HG03571 (cell line): ENCODE data around the gene CNOT1.
"Not testable (repeated sequence)": the region's sequence is repeated elsewhere in the genome, so short reads cannot be mapped to it uniquely, and the experiment has no call there.

Source experiments
- ATAC-seq: cut with Tn5 transposase; IDR thresholded peaks from one replicate; pipeline ENCODE4 v1.9.1; 2021; ENCODE audit not compliant: unreplicated experiment

CNOT1 gene

DNA sequence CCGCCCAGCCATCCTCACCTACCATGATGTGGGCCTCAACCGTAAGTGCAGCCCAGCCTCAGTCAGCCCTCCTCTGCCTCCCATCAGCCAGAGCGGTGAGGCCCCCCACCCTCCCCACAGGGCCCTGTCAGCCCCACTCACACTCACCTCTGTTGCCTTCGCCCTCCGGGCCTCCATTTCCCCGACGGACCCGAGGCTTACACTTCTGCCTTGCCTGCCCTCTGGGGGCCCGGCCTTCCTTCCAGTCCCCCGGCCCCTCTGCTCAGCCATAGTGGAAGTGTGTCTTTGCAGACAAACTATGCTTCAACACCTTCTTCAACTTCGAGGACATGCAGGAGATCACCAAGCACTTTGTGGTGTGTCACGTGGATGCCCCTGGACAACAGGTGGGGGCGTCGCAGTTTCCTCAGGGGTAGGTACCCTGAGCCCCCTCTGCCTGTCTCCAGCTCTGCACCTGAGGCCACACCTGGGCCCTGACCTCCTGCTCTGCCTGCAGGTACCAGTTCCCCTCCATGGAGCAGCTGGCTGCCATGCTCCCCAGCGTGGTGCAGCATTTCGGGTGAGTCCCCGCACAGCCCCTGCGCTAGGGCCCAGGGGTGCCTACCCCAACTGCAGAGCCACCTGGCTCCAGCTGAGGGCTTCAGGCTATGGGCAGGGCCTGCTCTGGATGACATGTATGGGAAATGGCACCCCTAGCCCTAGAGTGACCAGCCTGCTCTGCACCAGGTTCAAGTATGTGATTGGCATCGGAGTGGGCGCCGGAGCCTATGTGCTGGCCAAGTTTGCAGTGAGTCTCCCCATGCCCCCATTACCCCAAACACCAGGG, 125.5 kb downstream of the CNOT1 start:
- no peak for ATAC-seq

DNA sequence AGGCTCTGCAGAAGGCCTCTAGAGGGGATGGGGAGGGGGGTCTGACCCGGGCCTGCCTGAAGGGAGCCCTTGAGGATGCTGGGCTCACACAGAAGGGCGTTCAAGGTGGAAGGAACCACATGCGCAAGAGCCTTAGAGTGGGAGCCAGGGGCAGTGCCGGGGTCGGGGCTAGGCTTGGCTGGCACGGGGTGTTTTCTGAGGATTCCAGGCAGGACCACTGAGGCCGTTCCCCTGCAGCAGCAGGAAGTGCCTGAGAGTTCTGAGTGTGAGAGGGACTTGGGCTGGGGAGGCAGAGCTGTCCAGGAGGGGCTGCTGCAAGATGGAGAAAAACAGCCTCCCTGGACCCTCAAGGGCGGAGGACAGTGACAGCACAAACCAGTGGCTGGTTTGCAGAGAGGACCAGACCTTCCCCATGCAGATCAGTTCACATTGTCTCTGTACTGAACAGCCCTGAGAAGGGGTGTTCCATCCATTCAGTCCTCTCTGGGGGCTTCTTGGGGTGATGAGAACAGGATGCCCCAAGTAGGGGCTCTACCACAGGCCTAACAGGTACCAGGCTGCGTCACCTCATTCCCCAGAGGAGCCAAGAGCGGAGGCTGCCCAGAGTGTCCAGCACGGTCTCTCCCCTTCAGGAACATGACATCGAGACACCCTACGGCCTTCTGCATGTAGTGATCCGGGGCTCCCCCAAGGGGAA, 126.3 kb downstream of the CNOT1 start:
- no peak for ATAC-seq

DNA sequence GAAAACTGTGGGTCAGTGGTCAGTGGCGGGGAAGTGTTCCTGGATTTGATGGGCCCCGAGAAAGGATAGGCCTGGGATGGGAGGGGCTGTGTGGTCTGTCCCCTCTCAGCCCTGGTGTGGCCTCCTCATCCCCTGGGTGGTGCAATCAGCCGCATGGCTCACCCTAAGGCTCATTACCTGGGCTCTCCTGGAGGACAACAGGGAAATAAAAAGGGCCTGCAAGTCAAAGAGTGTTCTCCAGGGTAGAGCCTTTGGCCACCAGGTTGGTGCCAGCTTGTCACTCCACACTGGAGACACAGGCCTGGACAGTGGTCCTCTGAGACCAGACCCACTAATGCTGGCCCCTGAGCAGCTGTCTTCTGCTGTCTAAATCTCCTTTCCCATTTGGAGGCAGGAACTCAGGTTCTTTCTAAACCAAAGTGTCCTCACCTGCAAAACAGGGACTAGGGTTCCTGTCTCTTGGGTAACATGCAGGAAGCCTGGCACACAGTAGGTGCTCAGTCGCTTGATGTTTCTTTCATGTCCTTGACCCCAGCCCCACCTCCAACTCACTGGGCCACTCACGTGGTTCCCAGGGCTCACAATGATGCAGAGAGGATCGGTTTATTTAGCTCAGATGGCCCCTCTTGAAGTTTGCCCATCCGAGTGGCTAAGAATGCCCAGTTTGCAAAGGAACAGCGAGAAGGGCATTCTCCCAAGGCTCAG, 127.3 kb downstream of the CNOT1 start:
- no peak for ATAC-seq

DNA sequence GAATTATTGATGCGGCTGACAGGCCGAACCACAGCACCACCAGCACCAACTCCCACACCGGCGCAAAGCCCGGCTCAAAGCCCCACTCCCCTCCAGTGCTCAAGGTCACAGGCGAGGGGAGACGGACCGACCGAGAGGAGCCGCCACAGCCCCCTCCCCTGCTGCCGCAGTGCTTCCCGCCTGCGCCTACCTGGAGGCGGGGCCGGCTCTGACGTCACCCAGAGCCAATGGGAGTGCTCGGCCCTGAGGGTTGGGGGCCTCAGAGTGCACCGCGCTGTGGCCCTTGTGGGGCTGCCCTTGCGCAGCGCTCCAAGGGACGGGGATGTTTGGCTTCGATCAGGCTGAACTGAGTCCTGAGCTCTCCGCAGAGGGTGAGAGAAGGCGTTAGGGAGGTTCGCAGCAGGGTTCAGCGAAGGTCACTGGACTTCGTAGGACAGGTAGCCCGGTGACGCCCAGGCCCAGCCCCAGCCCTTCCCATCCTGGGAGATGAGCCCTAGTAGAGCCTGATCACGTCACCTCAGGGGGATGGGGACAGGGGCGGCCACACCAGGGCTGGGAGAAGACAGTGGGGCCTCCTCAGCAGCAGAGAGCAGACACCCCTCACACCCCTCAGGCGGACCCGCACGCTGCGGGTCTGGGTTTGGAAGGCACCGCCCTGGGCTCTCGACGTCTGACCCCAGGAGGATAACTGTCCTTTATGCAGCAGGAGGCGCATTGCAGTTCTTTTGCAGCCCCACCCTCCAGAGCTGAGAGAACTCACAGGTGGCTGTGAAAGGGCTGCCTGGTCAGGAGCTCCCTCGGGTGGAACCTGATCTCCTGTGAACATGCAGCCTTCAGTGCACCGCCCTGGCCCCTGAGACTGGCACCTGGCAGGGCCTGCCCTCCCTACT, 128.1 kb downstream of the CNOT1 start:
- ATAC-seq = no peak

DNA sequence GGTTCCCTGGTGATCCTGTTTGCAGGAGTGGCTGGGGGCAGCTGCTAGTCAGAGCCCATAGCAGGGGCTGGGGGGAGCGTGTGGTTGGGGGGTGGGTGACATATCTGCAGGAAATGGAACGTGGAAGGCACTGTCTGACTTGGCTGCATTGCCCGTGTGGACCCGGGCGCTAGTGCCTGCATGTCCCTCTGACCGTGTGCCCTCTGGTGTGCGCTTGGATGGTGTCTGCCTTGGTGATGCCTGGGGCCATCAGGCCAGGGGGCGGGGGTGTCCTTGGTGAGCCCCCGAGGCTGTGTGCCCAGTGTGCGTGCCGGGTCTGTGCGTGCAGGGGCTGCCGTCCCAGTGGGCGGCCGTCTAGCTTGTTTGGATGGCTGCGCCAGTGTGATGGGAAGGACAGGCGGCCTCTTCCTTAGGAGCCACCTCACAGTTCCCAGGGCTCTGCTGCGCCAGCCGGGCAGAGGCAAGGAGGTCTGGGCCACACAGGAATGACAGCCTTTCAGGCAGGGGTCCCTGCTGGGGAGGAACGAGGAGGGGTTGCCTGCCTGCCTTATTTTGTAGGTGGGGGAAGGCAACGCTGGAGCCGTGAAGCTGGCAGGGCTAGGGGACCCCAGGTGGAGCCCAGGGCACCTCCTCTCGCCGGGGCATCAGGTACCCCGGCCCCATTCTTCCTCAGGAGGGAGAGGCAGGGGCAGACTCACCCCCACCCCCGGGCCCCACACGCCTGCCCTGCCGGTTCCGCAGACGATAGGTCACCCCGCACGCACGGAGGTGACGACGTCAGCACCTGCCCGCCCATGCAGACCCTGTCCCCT, 129.0 kb downstream of the CNOT1 start:
- no peak for ATAC-seq

DNA sequence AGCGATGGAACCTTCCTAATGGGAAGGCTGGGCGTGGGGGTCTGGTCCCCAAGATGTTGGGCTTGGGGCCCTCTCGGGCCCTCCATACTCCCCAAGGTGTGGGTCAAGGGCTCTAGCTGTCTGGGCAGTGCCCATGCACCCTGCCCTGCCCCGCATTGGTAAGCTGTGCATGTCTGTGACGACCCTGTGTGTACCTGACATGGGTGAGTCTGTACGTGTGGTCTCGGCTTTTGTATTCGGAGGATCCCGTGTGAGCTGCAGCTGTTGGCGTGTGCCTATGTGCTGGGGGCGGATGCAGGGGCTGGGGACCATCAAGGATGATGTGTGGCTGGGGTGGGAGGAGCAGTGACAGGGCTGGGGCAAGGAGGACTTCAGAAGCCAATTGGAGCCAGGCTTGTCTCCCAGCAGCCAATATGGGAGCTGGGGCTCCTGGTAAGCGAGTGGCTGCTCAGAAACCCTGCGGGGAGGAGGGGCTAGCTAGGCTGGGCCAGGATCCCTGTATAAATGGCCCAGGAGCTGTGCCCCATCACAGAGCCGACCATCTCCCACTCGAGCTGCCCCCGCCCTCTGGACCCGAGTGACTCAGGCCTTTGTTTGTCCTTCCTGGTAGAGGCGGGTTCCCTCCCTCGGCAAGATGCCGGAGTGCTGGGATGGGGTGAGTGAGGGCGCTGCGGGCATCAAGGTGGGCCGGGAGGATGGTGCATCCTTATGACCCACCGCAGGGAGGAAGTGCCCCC, 129.8 kb downstream of the CNOT1 start, which contains the start of gene NDRG4:
Gene NDRG4, plus strand, starts transcription at position 529 of the 737 bp plus-strand sequence. Its CDS starts 106 bp downstream, at position 635.
- ATAC-seq = no peak

DNA sequence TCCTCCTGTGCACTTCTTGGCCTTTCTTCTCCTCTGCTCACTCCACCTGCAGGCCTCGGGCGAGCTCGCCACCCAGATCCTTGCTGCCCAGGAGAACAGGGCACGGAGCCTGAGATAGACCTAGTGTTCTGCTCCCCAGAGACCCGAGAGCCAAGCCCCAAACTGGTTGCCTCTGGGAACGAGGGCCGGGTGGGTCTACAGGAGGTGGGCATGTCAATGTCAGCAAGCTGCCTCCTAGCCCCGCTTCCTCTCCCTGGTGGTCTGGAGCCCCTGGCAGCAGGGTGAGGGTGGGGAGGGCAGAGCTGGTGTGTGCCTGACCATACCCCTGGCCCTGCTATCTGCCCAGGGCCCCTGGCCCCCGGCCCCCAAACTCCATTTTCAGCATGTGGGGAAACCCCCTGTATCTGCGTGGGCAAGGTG, 130.5 kb downstream of the CNOT1 start:
- no peak for ATAC-seq

DNA sequence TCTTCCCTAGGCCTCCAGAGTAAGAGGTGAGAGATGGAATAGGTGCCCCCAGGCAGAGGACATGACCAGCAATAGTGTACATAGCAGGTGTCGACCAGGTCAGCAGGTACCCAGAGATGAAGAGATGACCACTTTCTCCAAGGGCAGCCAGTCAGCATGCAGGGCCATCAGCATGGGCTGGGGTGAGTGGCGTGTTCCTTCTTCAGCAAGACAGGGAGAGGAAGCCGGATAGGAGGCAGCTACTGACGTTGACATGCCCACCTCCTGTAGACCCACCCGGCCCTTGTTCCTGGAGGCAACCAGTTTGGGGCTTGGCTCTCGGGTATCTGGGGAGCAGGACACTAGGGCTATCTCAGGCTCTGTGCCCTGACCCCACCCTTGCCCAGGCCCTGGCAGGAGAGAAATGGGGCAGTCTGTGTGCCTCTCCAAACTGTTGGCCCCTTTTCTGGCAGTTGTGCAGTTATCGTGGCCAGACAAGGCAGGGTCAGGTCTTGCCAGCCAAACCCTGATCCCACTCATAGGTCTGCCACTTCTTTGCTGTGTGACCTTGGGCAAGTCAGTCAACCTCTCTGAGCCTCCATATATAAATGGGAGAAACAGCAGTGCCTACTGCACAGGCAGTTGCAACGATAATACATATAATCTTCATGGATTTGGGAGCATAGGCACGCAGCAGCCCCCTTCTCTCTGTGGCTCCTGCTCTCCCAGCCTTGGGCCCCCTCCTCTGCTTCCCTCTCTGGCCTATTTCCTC, 131.1 kb downstream of the CNOT1 start:
- ATAC-seq = no peak

DNA sequence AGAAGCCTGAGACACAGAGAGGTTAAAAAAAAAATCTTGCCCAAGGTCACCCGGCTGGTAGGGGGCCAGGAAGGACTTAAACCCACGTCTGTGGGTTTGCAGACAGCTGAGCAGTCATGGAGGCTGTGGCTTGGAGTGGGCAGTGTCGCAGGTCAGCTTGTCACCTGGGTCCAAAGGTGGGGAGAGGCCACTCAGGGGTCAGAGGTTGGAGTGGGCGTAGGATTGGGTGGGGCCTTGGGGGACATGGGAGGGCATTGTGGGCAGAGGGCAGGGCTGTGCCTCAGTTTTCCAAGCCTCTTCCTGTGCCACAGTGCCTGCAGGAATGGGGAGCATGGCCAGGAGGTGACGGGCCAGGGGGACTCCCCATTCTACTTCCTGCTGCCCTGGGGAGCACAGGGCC, 131.7 kb downstream of the CNOT1 start:
- ATAC-seq = no peak

DNA sequence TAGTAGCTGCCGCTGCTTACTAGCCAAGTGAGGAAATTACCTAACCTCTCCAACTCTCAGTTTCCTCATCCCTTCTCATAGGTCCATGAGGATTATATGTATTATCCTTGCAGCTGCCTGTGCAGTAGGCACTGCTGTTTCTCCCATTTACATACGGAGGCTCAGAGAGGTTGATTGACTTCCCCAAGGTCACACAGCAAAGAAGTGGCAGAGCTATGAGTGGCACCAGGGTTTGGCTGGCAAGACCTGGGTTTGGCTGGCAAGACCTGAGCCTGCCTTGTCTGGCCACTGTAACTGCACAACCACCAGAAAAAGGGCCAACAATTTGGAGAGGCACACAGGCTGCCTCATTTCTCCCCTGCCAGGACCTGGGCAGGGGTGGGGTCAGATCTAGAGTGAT, 132.2 kb downstream of the CNOT1 start:
- ATAC-seq = no peak

DNA sequence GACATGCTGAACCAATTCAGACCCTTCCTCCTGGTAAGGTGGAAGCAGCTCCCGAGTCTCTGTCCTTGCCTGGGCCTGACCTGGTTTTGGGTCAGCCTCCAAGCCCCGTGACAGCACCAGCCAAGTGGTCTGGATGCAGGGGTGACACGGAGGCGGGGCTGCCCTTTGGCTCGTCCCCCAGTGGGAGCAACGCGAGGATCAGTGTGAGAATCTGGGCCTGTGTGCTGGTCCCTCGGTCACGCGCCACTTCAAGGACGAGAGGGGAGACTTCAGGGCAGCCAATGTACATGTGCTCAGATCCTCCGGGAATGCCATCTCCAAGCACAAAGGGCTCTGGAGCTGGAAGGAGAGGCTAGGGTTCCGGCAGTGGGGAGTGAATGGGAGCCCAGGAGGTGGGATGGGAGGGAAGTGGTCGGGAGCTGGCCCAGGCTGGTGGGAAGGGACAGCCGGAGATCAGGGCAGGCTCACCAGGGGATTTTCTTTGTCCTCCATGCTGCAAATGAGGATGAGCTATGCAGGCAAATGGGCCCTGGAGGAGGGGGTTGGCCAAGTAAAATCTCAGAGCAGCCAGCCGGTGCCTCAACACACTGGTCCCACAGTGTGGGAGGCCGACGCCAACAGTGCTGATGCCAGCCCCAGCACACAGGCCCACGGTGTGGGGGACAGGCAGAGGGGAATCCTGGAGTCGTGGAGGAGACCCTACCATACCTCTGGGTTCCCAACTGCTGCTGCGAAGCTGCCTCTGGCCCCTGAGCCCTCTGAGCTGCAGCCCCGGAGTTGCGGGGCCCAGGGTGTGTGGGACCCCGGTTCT, 133.9 kb downstream of the CNOT1 start:
- ATAC-seq = no peak

DNA sequence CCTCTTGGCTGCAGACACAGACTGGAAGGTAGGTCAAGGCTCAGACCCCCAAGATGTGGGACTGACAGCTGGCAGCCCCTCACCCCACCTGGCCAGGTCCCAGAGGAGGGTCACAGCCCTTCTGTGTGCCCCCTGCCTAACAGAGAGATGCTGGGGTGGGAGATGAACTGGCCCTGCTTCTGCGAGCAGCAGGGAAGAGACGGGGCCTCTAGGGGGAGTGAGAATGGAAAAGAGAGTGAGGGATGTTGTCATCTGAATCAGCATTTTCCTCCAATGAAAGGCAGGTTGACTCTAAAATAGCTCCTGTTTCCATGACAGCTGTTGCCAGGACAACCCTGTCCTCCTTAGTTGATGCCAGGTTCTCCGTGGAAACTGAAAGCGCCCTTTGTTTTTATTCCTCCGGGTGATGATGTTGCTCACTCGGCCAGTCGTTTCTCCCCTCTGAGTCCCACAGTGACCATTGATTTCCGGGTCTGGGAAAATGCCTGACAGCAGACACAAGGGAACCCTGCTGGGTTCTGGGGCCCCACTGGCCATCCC, 134.6 kb downstream of the CNOT1 start:
- peak; percentile 58 for ATAC-seq

DNA sequence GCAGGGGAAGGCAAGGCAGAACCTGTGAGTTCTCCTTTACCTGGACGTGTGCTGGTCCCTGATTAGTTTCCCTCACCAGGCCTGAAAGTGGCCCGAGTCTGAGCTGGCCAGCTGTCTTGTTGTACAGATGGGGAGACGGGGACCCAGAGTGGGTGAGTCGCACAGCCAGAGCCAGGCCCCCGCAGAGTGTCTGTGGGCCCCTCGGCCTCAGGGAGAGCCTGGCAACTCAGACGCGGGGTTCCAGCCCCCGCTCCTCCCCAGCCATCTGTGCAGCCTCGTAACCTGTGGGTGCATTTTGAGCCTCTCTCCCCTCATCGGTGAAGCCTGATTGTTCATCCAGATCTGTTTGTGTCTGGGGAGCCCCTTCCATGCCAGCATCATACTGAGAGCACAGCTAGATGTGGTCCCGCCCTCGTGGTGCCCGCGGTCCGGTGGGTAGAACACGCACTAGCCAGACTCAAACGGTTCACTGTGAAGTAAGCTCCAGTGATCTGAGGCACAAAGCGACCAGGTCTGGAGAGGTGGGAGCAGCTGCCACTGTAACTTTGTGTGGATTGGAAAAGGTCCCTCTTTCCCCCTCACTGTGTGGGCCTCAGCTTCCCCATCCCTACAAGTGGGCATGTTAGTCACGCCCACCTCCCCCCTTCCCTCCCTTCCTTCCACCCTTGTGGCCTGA, 135.7 kb downstream of the CNOT1 start:
- ATAC-seq = no peak

DNA sequence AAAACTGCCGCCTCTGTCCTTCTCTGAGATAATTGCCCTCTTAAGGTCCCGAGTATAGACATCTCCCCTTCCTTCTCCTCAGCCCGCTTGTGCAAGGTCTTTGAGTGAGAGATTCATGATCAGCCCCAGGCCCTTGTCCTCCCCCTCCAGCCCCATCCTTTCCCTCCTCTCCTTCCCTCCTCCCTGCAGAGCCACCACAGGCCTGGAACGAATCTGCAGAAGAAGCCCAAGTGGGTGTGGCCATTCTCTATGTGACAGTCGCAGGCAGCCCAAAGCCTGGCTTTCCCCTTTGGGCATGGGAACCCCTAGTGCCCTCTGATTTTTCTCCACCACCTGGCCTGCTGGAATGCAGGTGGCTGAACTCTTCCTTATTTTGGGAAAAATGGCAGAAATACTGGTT, 136.9 kb downstream of the CNOT1 start:
- no peak for ATAC-seq

DNA sequence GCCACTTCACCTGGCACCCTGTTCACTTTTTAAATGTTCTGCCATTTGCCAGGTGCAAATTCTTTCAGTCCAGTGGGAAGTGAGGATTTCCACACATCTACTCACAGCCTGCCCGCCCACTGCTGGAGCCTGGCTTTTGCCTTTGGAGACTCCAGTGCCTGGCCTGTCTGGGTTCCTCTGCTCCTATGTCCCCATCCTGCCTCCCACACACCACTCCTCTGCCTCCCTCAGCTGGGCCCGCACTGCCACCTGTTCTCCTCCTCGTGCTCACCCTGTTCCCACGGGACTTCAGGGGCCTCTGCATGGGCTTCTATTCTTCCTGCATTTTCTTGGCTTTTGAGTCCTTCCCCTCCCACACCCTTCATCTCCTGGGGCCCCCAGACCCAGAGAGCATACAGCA, 137.6 kb downstream of the CNOT1 start:
- ATAC-seq = no peak

DNA sequence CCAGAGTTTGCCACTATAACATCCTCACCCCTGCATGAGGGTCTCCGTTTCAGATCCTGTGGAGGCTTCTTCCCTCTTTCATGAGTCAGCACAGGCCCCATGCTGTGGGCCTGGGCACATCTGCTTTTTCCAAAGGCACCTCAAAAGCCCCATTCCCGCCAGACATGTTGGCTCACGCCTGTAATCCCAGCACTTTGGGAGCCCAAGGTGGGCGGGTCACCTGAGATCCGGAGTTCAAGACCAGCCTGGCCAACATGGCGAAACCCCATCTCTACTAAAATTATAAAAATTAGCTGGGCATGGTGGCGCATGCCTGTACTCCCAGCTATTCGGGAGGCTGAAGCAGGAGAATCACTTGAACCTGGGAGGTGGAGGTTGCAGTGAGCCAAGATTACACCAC, 139.1 kb downstream of the CNOT1 start:
- not testable (repeated sequence) for ATAC-seq

DNA sequence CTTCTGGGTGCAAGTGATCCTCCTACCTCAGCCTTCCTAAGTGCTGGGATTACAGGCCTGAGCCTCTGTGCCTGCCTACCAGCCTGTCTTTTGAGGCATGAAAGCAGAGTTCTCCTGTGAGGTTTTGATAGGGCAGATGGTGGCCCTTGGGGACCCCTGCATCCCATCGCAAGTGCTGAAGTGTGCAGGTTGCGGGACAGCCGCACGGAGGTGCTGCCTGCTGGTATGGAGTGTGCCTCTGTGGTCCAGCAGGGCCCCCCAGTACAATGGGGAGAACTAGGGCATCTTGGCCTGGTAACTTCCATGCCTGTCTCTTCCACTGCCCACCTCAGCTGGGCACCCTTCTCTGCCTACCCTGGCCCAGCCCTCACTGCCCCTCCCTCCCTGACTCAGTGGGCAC, 139.6 kb downstream of the CNOT1 start:
- no peak for ATAC-seq
